CD14-positive monocyte (primary cell): ENCODE results near the gene IL3. TPM values are rescaled to one million over a fixed set of nuclear protein-coding genes. Genes with fewer than 3 reads are reported as not detected.
A peak's percentile ranks its signal among the peaks of the same experiment; 100 is the strongest.
"Not testable (repeated sequence)": the region's sequence is repeated elsewhere in the genome, so short reads cannot be mapped to it uniquely, and the experiment has no call there.

Source experiments
- DNase-seq, 3 donors: peaks; one replicate each; pipeline ENCODE4 v3.0.0-alpha.2; 2011 to 2022
- H2AFZ ChIP-seq: 2 replicates; pipeline ENCODE4 v1.6.0; 2012; ENCODE audit warnings: mild to moderate bottlenecking, low read depth, low read length, inconsistent platforms; ENCODE audit not compliant: insufficient read depth, poor library complexity, severe bottlenecking
- H3K27ac ChIP-seq, 2 donors: 1 replicate in 1 of 2; 2 replicates in 1 of 2; pipeline ENCODE4 v1.5.1; 2012 to 2013; ENCODE audit warnings: low read length in 2 of 2, control low read depth in 1 of 2, inconsistent platforms in 1 of 2, low read depth in 1 of 2, mild to moderate bottlenecking in 1 of 2
- H3K27me3 ChIP-seq, 2 donors: one replicate each; pipeline versions ENCODE4 v1.6.0 to v1.6.1; 2011 to 2013; ENCODE audit warnings: low read length in 2 of 2; ENCODE audit not compliant: control insufficient read depth in 2 of 2, insufficient read depth in 2 of 2
- H3K36me3 ChIP-seq, 2 donors: replicated peaks in 1 of 2; 1 replicate in 1 of 2; 2 replicates in 1 of 2; pipeline versions ENCODE4 v1.5.1 to v1.6.1; 2012 to 2013; ENCODE audit warnings: low read length in 2 of 2, control low read depth in 1 of 2, inconsistent platforms in 1 of 2, mild to moderate bottlenecking in 1 of 2; ENCODE audit not compliant: insufficient read depth in 2 of 2, control insufficient read depth in 1 of 2
- H3K4me1 ChIP-seq, 2 donors: 1 replicate in 1 of 2; 2 replicates in 1 of 2; pipeline versions ENCODE4 v1.5.1 to v1.6.1; 2012 to 2013; ENCODE audit warnings: low read length in 2 of 2, control low read depth in 1 of 2, inconsistent platforms in 1 of 2, mild to moderate bottlenecking in 1 of 2, moderate library complexity in 1 of 2; ENCODE audit not compliant: insufficient read depth in 2 of 2, control insufficient read depth in 1 of 2
- H3K4me2 ChIP-seq: replicated peaks from 2 replicates; pipeline ENCODE3; 2012; ENCODE audit warnings: low read length, moderate library complexity, mild to moderate bottlenecking; ENCODE audit not compliant: poor library complexity, severe bottlenecking; ENCODE audit errors: extremely low read depth
- H3K4me3 ChIP-seq, 3 experiments: fragments of 200-600 bp in 1 of 3; sonication (generic) in 1 of 3; replicated peaks in 1 of 3; 1 replicate in 2 of 3; 2 replicates in 1 of 3; pipeline ENCODE4 v1.5.1; 2011 to 2013; ENCODE audit warnings: low read length in 3 of 3, mild to moderate bottlenecking in 3 of 3, control low read depth in 2 of 3, low read depth in 2 of 3, inconsistent platforms in 1 of 3, moderate library complexity in 1 of 3
- H3K79me2 ChIP-seq: 2 replicates; pipeline ENCODE4 v1.6.0; 2012; ENCODE audit warnings: mild to moderate bottlenecking, control low read depth, inconsistent platforms, low read length, moderate library complexity; ENCODE audit not compliant: insufficient read depth
- H3K9ac ChIP-seq: 2 replicates; pipeline ENCODE4 v1.6.0; 2017; ENCODE audit warnings: low read length, mild to moderate bottlenecking; ENCODE audit not compliant: insufficient read depth, poor library complexity, severe bottlenecking
- H3K9me3 ChIP-seq, 2 donors: replicated peaks in 1 of 2; 1 replicate in 1 of 2; 2 replicates in 1 of 2; pipeline versions ENCODE4 v1.5.1 to v1.6.1; 2012 to 2013; ENCODE audit warnings: low read length in 2 of 2, control low read depth in 1 of 2; ENCODE audit not compliant: control insufficient read depth in 1 of 2, insufficient read depth in 1 of 2
- H4K20me1 ChIP-seq: 2 replicates; pipeline ENCODE4 v1.6.0; 2012; ENCODE audit warnings: mild to moderate bottlenecking, low read length, control low read depth, moderate library complexity; ENCODE audit not compliant: insufficient read depth
- H3K27ac Mint-ChIP-seq, 7 donors: one replicate each; pipeline ENCODE4 v1.8.0; 2020; ENCODE audit warnings: mild to moderate bottlenecking in 7 of 7, mixed read lengths in 7 of 7, moderate library complexity in 6 of 7, inconsistent platforms in 2 of 7
- H3K27me3 Mint-ChIP-seq, 3 donors: one replicate each; pipeline ENCODE4 v1.8.0; 2021 to 2022; ENCODE audit warnings: low read depth in 3 of 3, mild to moderate bottlenecking in 3 of 3, mixed read lengths in 3 of 3, moderate library complexity in 3 of 3, inconsistent platforms in 1 of 3
- H3K36me3 Mint-ChIP-seq, 2 donors: one replicate each; pipeline ENCODE4 v1.8.0; 2020; ENCODE audit warnings: mixed read lengths in 2 of 2, inconsistent platforms in 1 of 2, mild to moderate bottlenecking in 1 of 2
- H3K4me1 Mint-ChIP-seq: one replicate; pipeline ENCODE4 v1.8.0; 2020; ENCODE audit warnings: mild to moderate bottlenecking, mixed read lengths
- H3K4me3 Mint-ChIP-seq, 2 donors: one replicate each; pipeline ENCODE4 v1.8.0; 2020; ENCODE audit warnings: mild to moderate bottlenecking in 2 of 2, mixed read lengths in 2 of 2, moderate library complexity in 1 of 2
- H3K9me3 Mint-ChIP-seq, 7 donors: one replicate each; pipeline ENCODE4 v1.8.0; 2020 to 2022; ENCODE audit warnings: mixed read lengths in 7 of 7, mild to moderate bottlenecking in 6 of 7, moderate library complexity in 6 of 7, inconsistent platforms in 2 of 7
- CTCF ChIP-seq: fragments of 200-600 bp; IDR thresholded peaks from one replicate; pipeline ENCODE4 v1.8.0; 2022; ENCODE audit warnings: antibody characterized with exemption, mild to moderate bottlenecking
- WGBS: methylation state at CpG from one replicate; pipeline ENCODE4 v1.1.5; 2013; ENCODE audit warnings: missing lambda C conversion rate; ENCODE audit not compliant: insufficient coverage; 5-methylcytosine and 5-hydroxymethylcytosine counted together
- intact Hi-C, 2 donors: fragments of 100-400 bp; cut with micrococcal nuclease; formaldehyde crosslinking; loops; one replicate each; pipeline versions ENCODE4 v1.15.0 to v1.15.1; 2023
- polyA plus RNA-seq, 3 donors: library from polyadenylated mRNA; depleted of rRNA in 1 of 3; unstranded in 2 of 3; stranded (reverse) in 1 of 3; fragments of 300-500 nt in 2 of 3; fragments of >200 nt in 1 of 3; fragmentation: Illumina TruSeq in 2 of 3; gene quantifications; 1 replicate in 2 of 3; 2 replicates in 1 of 3; pipeline ENCODE4 v1.2.3, GENCODE V29; 2012 to 2021

IL3 gene
- polyA plus RNA-seq, 3 donors, result not detected

- peaks cover 0 to 10% of the 10 kb centered on the region in 2 donors for H3K36me3 Mint-ChIP-seq
- peaks cover 1 to 6% (median 2%) of the 10 kb centered on the region in 7 donors for H3K9me3 Mint-ChIP-seq
- peak; percentile 26 to 48 (median 32) for DNase-seq
- TF ChIP-seq CTCF, result no peak
- Histone ChIP-seq H3K4me2 (no peak overlapping the region), H2AFZ (no peak overlapping the region), H3K4me3 (no peak overlapping the region), H3K27me3 (no peaks in the 10 kb centered on the region), H3K9me3 (no peaks in the 10 kb centered on the region), H3K27ac (no peak overlapping the region), H4K20me1 (no peaks in the 10 kb centered on the region), H3K79me2 (no peaks in the 10 kb centered on the region), H3K9ac (no peak overlapping the region), H3K36me3 (no peaks in the 10 kb centered on the region), H3K4me1 (peaks cover 25 to 47% of the 10 kb centered on the region in 2 donors)
- H3K27me3 Mint-ChIP-seq, result peaks cover 11 to 16% (median 14%) of the 10 kb centered on the region in 3 donors
- no peak overlapping the region for H3K4me3 Mint-ChIP-seq
- intact Hi-C loops, result loop anchor here in 1 of 2 donors (5.0 kb wide), 1 partner anchor 37 kb away; no protein-coding TSS in a partner anchor
- H3K27ac Mint-ChIP-seq, result peak overlapping the region in 5 of 7 donors; percentile 8 to 73 (median 63)
- H3K4me1 Mint-ChIP-seq, result peaks cover 51% of the 10 kb centered on the region
Observed at GRCh38 chr5:132104556-132104955, 44.1 kb downstream of the IL3 start.

- peaks cover 25 to 46% of the 10 kb centered on the region in 2 donors for H3K4me1 ChIP-seq
Observed at GRCh38 chr5:132105688-132106087, 45.2 kb downstream of the IL3 start.

GRCh38 chr5:132108495-132108894 lies 48.0 kb downstream of the IL3 start:
- H3K9me3 ChIP-seq, H3K4me3 Mint-ChIP-seq, H3K9ac ChIP-seq, H3K4me3 ChIP-seq, H3K27ac ChIP-seq, H3K4me2 ChIP-seq, H3K36me3 Mint-ChIP-seq, H3K36me3 ChIP-seq, intact Hi-C loops, H4K20me1 ChIP-seq, H3K27me3 ChIP-seq, H2AFZ ChIP-seq, H3K27ac Mint-ChIP-seq, H3K79me2 ChIP-seq, DNase-seq: not testable (repeated sequence)
- Mint-ChIP-seq H3K4me1 (peaks cover 27% of the 10 kb centered on the region), H3K27me3 (peaks cover 9 to 17% (median 11%) of the 10 kb centered on the region in 3 donors), H3K9me3 (peaks cover 3 to 11% (median 6%) of the 10 kb centered on the region in 7 donors)
- WGBS, result 100% methylated on average over 1 of the region's 1 CpG
- H3K4me1 ChIP-seq, result peaks cover 12 to 19% of the 10 kb centered on the region in 2 donors

More at GRCh38 chr5:132105688-132106087, 45.2 kb downstream of the IL3 start:
- Histone ChIP-seq H2AFZ (no peak overlapping the region), H3K27me3 (no peaks in the 10 kb centered on the region), H3K4me2 (no peak overlapping the region), H3K27ac (no peak overlapping the region), H3K9ac (no peak overlapping the region), H4K20me1 (no peaks in the 10 kb centered on the region), H3K36me3 (no peaks in the 10 kb centered on the region), H3K79me2 (no peaks in the 10 kb centered on the region), H3K9me3 (no peaks in the 10 kb centered on the region), H3K4me3 (no peak overlapping the region)
- Mint-ChIP-seq H3K27ac (no peak overlapping the region), H3K4me1 (peaks cover 46% of the 10 kb centered on the region), H3K9me3 (peaks cover 1 to 6% (median 2%) of the 10 kb centered on the region in 7 donors), H3K27me3 (peaks cover 11 to 14% (median 13%) of the 10 kb centered on the region in 3 donors), H3K36me3 (peaks cover 0 to 5% of the 10 kb centered on the region in 2 donors), H3K4me3 (no peak overlapping the region)
- WGBS, result 100% methylated on average over 1 of the region's 3 CpGs
- intact Hi-C loops, result no loop called here
- TF ChIP-seq CTCF, result no peak
- no peak for DNase-seq
